ENCODE measurements around the gene OLA1. TPM values are rescaled to one million over a fixed set of nuclear protein-coding genes. Genes with fewer than 3 reads are reported as not detected.

Gene OLA1
- total RNA-seq, 2 donors from 2014 or later = 43.8 to 56.7 TPM

DNA sequence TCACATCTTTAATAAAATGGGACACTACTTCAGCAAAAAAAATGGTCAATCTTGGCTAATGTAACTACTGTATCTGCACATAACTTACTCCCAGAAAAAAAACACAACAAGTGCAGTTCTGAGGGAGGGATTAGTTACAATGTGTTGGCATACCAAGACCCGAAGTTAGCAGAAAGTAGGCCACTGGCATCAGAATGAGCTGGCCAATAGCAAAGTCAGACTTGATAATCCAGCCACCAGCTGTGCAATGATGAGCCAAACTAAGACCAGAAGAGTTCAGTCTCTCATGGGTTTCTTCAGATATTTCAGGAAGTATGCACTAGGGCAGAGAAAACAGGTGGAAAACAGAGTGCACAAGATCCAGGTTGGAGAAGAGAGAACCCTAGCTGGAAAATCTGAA, 65.3 kb downstream of the OLA1 start:
- no peaks in the 10 kb centered on the region for H3K9me3 ChIP-seq
- TF ChIP-seq, protein P1, sequence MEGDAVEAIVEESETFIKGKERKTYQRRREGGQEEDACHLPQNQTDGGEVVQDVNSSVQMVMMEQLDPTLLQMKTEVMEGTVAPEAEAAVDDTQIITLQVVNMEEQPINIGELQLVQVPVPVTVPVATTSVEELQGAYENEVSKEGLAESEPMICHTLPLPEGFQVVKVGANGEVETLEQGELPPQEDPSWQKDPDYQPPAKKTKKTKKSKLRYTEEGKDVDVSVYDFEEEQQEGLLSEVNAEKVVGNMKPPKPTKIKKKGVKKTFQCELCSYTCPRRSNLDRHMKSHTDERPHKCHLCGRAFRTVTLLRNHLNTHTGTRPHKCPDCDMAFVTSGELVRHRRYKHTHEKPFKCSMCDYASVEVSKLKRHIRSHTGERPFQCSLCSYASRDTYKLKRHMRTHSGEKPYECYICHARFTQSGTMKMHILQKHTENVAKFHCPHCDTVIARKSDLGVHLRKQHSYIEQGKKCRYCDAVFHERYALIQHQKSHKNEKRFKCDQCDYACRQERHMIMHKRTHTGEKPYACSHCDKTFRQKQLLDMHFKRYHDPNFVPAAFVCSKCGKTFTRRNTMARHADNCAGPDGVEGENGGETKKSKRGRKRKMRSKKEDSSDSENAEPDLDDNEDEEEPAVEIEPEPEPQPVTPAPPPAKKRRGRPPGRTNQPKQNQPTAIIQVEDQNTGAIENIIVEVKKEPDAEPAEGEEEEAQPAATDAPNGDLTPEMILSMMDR (IDR thresholded peaks at IDR 0.05) = no peak
- H3K27ac ChIP-seq = no peak overlapping the region
- DNase-seq (ENCODE audit: low spot score) = no peak
- no peaks in the 10 kb centered on the region for H3K4me1 ChIP-seq
- H3K4me3 ChIP-seq = no peak overlapping the region
- no peaks in the 10 kb centered on the region for H3K27me3 ChIP-seq
- no peaks in the 10 kb centered on the region for H3K36me3 ChIP-seq

DNA sequence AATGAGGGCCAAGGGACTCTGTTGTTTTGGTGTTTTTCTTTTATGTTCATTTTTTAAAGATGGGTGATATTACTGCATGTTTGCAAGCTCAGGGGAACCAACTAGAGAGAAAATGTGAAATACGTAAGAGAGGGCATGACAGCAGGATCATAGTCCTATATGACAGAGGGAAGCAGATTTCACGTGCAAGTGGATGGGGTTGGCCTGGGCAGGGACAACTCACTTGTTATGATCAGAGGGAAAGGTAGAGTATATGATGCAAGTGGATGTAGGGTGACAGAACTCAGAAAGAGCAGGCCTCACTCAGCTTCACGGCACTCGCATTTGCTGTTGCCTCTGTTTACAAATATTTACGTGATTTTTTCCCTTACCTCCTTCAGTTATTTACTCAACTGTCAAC, 67.0 kb downstream of the OLA1 start:
- no peak for DNase-seq (ENCODE audit: low spot score)
- Histone ChIP-seq H3K4me3 (no peak overlapping the region), H3K9me3 (no peaks in the 10 kb centered on the region), H3K27ac (no peak overlapping the region), H3K36me3 (no peaks in the 10 kb centered on the region), H3K27me3 (no peaks in the 10 kb centered on the region), H3K4me1 (no peaks in the 10 kb centered on the region)
- TF ChIP-seq, protein P1 (IDR thresholded peaks at IDR 0.05) = no peak

DNA sequence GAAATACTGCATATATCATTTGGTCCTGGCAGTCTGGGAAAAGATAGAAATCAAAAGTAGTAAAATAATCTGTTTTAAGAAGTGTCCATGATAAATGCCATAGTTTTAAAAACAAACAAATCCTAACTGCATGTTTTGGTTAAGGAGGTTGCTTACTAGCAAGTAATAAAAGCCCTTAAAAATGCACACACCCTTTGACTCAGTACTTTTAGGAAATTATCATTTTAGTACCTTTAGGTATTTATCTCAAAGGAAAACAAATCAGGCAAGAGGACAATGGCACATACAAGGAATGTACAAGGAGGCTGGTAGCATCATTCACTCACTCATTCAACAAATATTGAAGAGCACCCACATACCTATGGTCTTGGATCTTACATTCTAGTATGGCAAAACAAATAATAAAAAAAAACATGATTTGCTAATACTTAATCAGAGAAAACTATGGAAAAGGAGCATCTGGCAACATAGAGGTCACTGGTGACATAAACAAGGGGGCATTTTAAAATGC, 67.6 kb downstream of the OLA1 start:
- no peaks in the 10 kb centered on the region for H3K4me1 ChIP-seq
- no peak overlapping the region for H3K27ac ChIP-seq
- H3K36me3 ChIP-seq = no peaks in the 10 kb centered on the region
- no peaks in the 10 kb centered on the region for H3K27me3 ChIP-seq
- TF ChIP-seq, protein P1 (IDR thresholded peaks at IDR 0.05) = no peak
- H3K4me3 ChIP-seq = no peak overlapping the region
- H3K9me3 ChIP-seq = peaks cover 0 to under 1% of the 10 kb centered on the region in 2 donors
- no peak for DNase-seq (ENCODE audit: low spot score)

DNA sequence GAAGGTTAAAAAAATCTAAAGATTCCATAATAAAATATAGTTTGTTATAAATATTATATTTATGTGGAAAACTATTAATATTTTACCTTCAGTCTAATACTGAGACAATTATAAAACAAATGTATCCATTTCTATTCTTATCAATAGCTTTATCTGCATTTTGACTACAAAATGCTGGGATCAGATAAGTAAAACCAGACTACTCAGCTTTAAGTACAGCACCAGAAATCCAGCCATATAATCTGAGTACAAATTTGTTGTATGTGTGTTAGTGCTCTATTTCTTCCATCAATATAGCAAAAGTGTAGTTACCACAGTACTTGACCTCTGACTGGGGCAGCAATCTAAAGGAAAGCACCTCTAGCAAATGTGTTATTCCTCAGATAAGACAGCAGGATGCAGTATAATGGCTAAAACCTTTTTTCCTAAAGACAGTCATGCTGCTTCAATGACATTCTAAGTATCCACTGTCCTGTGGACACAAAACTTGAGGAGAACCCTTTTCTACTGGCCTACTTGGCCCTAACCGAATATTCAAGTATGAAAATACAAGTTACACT, 68.1 kb downstream of the OLA1 start:
- no peak overlapping the region for H3K4me3 ChIP-seq
- no peak for DNase-seq (ENCODE audit: low spot score)
- TF ChIP-seq, protein P1 (IDR thresholded peaks at IDR 0.05) = no peak
- no peaks in the 10 kb centered on the region for H3K4me1 ChIP-seq
- H3K27ac ChIP-seq = no peak overlapping the region
- H3K36me3 ChIP-seq = no peaks in the 10 kb centered on the region
- H3K9me3 ChIP-seq = peaks cover 0 to 6% of the 10 kb centered on the region in 2 donors
- H3K27me3 ChIP-seq = no peaks in the 10 kb centered on the region

DNA sequence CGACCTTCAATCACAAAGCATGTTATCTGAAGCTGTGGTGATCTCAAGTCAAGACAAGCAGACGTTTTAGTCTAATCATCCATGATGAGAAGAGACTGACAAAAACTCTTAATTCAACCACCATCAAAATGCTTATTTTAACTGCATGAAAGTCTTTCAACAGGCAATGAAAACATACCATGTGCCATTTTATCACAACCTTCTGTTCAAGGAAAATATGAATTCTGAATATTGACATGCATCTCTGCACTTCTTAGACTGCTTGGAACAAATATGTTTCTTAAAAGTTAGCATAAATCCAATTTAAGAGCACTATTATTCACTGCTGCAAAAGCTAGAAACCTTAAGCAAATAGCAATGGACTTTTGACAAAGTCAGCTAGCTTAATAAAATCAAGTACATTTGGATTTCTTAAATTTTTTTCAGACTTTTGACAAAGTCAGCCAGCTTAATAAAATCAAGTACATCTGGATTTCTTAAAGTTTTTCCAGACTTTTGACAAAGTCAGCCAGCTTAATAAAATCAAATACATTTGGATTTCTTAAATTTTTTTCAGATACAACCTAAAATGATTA, 70.9 kb downstream of the OLA1 start:
- Histone ChIP-seq H3K4me1 (no peaks in the 10 kb centered on the region), H3K36me3 (no peaks in the 10 kb centered on the region), H3K27me3 (no peaks in the 10 kb centered on the region), H3K9me3 (peaks cover 0 to 15% of the 10 kb centered on the region in 2 donors), H3K4me3 (no peak overlapping the region), H3K27ac (no peak overlapping the region)
- DNase-seq (ENCODE audit: low spot score) = no peak
- TF ChIP-seq, protein P1 (IDR thresholded peaks at IDR 0.05) = no peak

Measured in right atrium auricular region (tissue), 2 donors.